Smooth muscle cell of the coronary artery (primary cell): ENCODE results near the gene RERE. TPM values are rescaled to one million over a fixed set of nuclear protein-coding genes. Genes with fewer than 3 reads are reported as not detected.

ENCODE experiments used
- total RNA-seq: library from RNA; depleted of rRNA; stranded (reverse); fragments of >200 nt; gene quantifications from 2 replicates; pipeline ENCODE4 v1.2.3, GENCODE V29; 2014; ENCODE audit warnings: low replicate concordance

Gene RERE
- 29.3 and 63.0 TPM in 2 replicates for total RNA-seq

GRCh38 chr1:8817412-8818324 lies at the start of gene RERE:
Gene RERE, minus strand, starts transcription at chr1:8817640.

DNA sequence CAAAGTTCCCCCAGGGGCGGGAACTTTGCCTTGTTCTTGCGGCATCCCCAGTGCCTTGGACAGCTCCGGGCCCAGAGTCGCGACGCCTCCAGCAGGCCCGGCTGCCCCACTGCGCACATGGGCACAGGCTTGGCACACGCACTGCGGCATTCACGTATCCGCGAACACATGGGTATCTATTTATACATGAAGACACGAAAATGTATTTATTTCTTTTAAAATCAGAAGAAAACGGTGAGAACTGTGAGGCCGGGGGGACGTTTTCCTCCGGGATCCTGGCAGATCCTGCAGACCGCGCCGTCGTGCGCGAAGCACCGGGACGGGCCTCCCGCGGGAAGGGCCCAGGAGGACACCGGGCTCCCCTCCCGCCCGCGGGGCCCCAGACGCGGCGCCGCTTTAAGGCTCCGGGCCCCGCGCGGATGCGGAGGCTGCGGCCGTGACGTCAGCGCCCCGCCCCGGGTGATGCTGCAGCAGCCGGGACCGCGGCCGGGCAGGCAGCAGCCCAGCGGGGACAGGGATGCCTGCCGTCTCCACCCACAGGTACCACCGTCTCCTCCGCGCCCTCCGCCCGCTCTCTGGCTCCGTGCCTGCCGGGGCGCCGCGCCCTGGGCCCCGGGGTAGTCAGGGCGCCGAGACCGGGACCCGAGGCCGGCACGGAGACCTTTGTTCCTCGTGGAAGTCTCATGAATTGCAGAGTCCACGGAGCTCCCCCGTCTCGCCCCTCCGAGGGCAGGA lies 499.6 kb downstream of the RERE start, which contains the start of gene SLC45A1:
Gene SLC45A1, plus strand, starts transcription at position 468 of the 735 bp plus-strand sequence. CDS start 6,216 bp downstream, outside the sequence.

Other genes starting within 250 kb of the RERE start
- gene ENO1, start 61.0 kb upstream of the RERE start, total RNA-seq = 1,017 and 1,703 TPM in 2 replicates
- not detected in 2 replicates for gene CA6, start 128.2 kb upstream of the RERE start, total RNA-seq
- gene SLC2A7, start 208.8 kb upstream of the RERE start, total RNA-seq = not detected in 2 replicates